Hematopoietic multipotent progenitor cell treated with erythropoietin and hydrocortisone succinate and interleukin-3 and kit ligand, for 8 days (in vitro differentiated cells): ENCODE results near the gene LCORL.
A peak's percentile ranks its signal among the peaks of the same experiment; 100 is the strongest.
"Not testable (repeated sequence)": the region's sequence is repeated elsewhere in the genome, so short reads cannot be mapped to it uniquely, and the experiment has no call there.

Experiments used
- DNase-seq: peaks from one replicate; pipeline ENCODE4 v3.0.0-alpha.2; 2015

The LCORL gene

GRCh38 chr4:18021720-18022571 lies at the start of gene LCORL:
LCORL (minus strand) TSS chr4:18021755; CDS start chr4:18021751, 4 bp downstream.
- peak; percentile 96 for DNase-seq

DNA sequence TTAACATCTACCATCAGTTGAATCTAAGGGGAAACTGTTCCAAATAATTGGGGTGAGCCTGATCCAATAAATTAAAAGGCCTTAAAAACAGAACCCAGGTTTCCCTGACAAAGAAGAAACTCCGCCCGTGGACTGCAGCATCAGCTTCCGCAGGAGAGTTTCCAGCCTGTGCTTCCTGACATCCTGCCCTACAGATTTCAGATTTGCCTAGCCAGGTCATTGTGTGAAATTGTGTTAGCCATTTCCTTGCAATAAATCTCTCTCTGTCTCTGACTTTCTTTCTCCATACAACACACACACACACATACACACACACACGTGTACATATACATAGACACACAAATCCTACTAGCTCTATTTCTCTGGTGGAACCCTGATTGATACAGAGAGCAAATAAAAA lies 48.3 kb upstream of the LCORL start:
- DNase-seq, result no peak

GRCh38 chr4:18067031-18067430 lies 45.5 kb upstream of the LCORL start:
- DNase-seq, result no peak

DNA sequence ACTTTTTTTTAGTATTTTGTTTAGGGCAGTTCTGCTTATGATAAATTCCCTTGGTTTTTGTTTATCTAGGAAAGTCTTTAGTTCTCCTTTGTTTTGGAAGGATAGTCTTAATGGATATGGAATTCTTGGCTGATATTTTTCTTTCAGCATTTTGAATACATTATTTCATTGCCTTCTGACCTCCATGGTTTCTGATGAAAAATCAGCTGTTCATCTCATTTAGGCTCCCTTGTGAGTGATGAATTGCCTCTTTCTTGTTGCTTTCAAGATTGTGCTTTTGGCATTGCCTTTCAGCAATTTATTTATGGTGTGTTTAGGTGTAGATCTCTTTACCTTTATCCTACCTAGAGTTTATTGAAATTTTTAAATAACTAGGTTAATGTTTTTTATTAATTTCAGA lies 41.5 kb upstream of the LCORL start:
- DNase-seq, result no peak

GRCh38 chr4:18057821-18058533 lies 36.4 kb upstream of the LCORL start:
- no peak for DNase-seq

- no peak for DNase-seq
These were observed 34.5 kb upstream of the LCORL start for GRCh38 chr4:18056030-18056429.

GRCh38 chr4:18052158-18052557 lies 30.6 kb upstream of the LCORL start:
- DNase-seq, result no peak

DNA sequence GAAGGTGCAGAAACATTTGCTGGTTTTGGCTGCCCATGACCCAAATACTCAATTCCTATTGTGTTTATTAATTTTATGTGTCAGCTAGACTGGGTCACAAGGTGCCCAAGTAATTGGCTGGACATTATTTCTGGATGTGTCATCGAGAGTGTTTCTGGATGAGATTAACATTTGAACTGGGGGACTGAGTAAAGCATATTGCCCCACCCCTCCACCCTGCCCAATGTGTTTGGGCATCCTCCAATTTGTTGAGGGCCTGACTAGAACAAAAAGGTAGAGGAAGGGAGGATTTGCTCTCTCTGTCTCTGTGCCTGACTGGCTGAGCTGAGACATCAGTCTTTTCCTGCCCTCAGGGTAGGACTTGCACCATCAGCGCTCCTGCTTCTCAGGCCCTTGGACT lies 29.7 kb upstream of the LCORL start:
- no peak for DNase-seq

DNA sequence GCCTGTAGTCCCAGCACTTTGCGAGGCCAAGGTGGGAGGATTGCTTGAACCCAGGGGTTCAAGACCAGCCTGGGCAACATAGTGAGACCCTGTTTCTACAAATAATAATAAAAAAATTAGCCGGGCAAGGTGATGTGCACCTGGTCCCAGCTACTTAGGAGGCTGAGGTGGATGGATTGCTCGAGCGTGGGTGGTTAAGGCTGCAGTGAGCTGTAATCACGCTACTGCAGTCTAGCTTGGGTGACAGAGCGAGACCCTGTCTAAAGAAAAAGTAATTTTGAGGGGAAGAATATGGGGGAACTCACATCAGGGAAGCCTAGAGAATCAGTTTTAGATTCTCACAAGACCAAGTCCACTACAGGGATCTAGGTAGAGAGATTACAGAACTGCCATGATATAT lies 28.9 kb upstream of the LCORL start:
- DNase-seq, result no peak

DNA sequence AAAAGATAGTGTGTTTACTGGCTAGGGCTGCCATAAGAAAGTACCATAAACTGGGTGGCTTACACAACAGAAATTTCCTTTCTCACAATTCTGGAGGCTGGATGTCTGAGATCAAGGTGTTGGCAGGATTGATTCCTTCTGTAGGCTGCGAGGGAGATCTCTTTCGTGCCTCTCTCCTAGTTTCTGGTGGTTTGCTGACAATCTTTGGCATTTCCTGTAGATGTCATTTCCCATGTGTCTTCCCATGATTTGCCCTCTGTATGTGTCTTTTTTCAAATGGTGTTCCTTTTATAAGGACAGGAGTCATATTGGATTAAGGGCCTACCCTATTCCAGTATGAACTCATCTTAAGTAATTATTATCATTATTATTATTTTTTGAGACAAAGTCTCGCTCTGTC lies 27.9 kb upstream of the LCORL start:
- DNase-seq, result no peak

GRCh38 chr4:18042754-18043153 lies 21.2 kb upstream of the LCORL start:
- peak; percentile 9 for DNase-seq

DNA sequence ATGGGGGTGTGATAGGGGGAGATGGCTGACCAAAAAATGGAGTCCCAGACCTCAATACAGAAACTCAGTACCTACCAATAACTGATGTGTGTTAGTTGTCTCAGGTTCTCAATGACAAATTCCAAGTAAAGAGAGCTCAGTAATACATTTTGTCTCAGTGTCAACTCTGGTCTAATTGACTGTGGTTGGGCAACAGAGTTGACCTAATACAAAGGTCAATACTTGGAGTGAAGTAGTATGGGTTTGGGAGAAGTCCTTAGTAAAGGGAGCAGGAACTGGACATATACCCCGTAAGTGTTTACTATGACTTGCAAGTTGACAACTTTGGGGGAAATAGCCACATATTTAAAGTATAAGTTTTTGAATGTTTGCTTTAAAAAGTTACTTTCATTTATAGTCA lies 20.5 kb upstream of the LCORL start:
- DNase-seq, result no peak

DNA sequence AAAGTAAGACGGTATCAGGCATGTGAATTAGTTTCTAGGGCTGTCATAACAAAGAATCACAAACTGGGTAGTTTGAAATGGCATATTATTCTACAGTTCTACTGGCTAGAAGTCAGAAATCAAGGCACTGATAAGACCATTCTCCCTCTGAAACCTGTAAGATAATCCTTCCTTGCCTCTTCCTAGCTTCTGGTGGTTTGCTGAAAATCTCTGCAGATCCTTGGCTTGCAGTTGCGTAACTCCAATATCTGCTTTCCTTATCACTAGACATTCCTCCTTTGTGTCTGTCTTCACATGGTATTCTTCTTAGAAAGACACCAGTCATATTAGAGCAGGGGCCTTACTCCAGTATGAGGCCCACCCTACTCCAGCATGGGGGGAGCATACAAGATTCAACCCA lies 19.6 kb upstream of the LCORL start:
- DNase-seq, result no peak

DNA sequence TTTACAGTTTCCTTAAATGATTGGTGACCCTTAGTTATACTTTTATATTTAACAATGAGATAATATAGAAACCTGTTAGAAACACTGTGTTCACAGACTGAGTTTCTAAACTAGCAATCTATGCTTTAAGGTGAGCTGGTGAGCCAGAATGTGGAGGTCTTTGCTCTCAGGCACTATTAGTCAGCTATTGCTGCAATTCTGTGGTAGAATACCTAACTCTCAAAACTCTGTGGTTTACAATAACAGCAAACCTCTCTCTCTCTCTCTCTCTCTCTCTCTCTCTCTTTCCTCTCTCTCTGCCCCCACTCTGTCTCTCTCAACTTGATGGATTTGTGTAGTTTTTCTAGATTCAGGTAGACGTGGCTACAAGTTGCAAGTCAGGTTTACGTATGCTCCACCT lies 17.6 kb upstream of the LCORL start:
- no peak for DNase-seq

DNA sequence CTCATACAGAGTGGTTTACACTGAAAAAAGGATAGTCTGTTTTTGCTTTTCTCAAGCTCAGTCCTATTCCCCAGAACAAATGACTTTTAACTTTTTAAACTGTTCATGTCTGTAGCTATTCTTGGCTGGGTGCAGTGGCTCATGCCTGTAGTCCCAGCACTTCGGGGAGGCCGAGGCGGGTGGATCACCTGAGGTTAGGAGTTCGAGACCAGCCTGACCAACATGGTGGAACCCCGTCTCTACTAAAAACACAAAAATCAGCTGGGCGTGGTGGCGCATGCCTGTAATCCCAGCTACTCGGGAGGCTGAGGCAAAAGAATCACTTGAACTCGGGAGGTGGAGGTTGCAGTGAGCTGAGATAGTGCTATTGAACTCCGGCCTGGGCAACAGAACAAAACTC lies 14.8 kb upstream of the LCORL start:
- DNase-seq, result not testable (repeated sequence)

DNA sequence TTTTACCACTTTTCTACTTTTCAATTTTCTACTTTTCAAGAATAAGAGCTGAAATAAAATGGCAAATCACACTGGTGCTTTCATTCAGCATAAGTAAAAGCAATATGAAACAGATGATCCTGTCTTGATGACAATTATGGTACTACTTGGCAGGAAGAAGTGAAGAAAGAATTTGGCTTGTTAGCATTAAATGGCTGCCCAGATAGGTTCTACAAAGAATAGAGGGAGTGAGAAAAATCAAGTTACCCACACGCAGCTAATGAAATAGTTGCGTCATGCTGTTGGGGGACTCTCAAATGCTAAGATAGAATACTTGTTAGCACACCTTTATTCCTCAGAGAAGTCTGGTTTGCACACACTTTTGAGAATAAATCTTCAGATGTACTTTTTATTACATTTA lies 12.5 kb upstream of the LCORL start:
- DNase-seq, result no peak

DNA sequence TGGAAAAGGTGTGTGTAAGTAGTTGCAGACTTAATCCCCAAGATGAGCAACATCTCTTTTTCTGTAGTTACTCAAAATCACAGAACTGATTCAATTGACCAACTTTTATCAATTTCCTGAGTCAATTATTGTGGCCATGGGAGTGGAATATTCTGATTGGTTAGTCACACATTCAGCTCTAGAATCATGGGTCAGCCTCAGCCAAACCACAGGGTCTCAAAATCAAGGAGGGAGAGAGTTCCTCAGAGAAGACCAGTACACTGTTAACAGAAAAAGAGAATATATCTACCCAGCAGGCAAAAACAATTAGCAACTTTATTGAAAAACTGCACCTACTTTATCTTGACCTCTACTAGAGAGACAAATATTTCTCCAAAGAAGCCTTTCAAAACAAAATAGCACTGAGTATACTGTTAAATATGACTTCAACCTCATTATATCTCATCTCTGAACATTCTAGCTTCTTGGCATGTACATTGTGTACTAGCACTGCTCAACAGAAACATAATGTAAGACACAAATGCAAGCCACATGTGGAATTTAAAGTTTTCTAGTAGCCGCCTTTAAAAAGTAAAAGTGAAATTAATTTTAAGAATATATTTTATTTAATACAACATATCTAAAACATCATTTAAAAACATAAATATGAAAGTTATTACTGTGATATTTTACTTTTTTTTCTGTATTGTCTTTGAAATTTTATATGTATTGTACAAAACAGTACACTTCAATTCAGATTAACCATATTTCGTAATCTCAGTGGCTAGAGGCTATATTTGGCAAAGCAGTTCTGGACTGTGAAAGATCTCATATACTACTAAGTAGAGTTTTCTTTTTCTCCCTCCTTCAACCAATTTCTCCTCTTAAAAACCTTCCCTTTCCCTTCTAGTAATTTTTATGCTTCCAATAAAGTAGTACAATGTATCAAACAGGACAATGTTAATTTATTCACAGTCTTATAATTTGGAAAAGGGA lies 11.8 kb upstream of the LCORL start:
- DNase-seq, result no peak

GRCh38 chr4:18025288-18025687 lies 3.7 kb upstream of the LCORL start:
- no peak for DNase-seq

DNA sequence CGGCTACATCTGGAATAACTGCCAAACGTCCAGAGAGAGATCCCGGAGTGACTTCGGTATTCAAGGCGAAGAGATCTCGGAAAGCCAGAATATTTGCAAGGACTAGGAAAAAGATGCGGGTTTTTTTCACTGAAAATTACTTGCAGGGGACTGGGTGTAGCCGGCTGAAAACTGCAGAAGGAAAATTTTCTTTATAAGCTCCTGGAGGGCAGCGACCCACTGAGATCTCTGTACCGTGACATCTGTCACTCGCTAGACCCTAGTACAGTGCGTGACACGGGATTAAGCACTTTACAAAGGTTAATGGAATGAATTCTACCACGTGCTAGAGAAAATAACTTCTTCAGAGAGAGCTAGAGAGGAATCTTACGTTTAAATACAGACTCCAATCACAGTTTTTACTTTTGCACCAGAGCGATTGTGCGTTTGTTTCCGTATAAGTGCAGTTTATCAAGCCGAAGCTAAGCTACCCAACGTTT lies 1.1 kb upstream of the LCORL start:
- DNase-seq, result peak; percentile 12

- no peak for DNase-seq
These were observed 160 bp downstream of the LCORL start for GRCh38 chr4:18021470-18021719.

DNA sequence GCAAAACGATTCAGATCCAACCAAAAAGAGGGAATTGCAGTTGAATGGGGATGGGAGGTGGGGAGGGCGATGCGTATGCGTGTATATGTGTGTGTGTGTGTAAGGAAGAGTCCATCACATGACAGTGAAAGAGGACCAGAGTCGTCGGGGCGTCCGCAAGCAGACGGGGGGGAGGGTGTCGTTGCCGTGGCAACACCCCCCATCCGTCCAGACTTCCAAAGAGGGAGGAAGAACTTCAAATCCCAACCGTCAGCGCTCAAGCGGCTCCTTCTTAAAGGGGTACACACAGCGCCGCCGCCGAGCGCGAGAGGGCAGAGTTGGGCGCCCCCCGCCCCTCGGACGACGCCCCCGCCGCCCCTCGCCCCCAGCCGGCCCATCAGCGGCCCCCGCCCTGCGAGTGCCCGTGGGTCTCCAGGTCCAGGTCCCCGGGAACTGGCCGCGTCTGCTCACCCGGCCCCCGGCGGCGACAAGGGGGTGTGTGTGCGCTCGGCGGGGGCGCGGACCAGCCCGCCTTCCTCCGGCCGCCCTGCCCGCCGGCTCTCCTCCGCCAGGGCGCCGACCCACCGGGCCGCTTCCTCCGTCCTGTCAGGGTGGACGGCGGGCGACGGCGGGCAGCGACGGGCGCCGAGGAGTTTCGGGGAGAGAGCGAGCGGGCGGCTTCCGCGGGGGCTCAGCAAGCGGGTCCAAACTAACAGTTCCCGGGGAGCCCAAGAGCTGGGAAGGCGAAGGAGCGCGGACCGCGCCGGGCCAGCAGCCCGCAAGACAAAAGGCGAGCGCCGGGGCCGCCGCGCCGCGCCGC lies 685 bp downstream of the LCORL start:
- peak; percentile 73 for DNase-seq

DNA sequence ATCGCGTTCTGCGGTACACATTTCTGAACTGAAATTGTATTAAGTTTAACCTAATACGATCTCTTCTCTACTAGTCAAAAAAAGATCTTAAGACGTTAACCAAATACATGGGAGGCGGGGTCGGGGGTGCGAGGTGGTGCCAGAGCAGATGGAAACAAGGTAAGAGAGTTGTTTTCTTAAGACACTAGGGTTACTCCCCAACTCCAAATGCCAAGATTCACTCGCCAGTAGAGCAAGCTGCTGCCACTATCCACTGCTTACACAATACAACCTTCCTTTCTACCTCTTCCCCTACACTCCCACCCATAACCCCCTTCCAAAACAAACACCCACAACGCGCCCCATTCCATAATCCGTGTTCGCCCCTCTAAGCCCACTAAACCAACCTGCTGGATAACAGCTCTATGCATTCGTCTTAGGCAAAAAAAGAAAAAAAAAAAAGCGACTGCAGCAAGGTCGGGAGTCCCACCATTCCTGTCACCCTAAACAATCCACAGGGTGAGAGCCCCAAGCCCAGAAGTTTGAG lies 1.3 kb downstream of the LCORL start:
- DNase-seq, result peak; percentile 31
